Measurements from ENCODE around the gene ITGA6.

The ITGA6 gene

GRCh38 chr2:172433144-172433543 lies 5.8 kb downstream of the ITGA6 start:
- peaks cover 88% of the 10 kb centered on the region for H3K4me1 ChIP-seq (ENCODE audit: insufficient read depth, low read length)
- no peak overlapping the region for H3K4me3 ChIP-seq (ENCODE audit: low read length)
- H3K9ac ChIP-seq (ENCODE audit: low read depth, low read length) = no peak overlapping the region
- no peaks in the 10 kb centered on the region for H3K9me3 ChIP-seq (ENCODE audit: insufficient read depth, low read depth, low read length)
- H3K27me3 ChIP-seq (ENCODE audit: insufficient read depth, low read length) = no peaks in the 10 kb centered on the region
- H3K27ac ChIP-seq (ENCODE audit: low read depth, low read length) = no peak overlapping the region
- H3K36me3 ChIP-seq (ENCODE audit: insufficient read depth, low read length) = no peaks in the 10 kb centered on the region; the same call in 1 of the 2 replicates
- WGBS = 89% methylated on average over 3 of the region's 3 CpGs

DNA sequence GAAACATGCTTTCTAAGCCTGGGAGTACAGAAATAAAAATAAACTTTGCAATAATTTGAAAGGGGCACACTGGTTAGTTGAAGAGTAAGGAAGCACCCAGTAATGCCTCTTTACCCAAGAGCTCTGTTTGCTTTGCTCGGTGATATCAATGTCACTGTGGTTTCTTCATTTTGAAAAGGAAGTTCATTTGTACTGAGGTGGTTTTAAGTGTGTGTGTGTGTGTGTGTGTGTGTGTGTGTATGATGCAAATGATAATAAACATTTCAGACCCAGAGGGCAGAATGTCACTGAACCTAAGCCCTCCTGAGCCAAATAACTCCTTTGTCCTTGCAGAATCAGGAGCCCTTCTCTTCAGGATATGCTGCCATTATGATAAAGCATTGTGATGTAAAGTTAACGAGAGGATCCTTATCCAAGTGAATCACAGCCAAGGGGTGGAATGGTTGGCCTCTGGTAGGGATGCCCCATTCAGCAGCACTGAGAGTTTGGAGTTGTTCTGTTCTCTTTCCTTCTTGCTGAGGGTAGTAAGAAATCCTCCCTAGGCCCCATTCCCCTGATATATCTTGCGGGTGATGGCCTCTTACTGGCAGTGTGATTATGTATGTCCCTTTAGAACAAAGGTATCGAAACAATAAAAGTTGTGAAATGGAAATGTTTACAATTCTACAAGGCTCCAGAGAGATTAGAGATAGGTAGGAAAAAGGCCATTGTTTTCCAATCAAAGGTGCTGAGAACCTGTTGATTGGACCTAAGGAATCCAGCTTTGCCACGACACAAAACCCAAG lies 7.6 kb downstream of the ITGA6 start:
- H3K27me3 ChIP-seq (ENCODE audit: insufficient read depth, low read length) = no peaks in the 10 kb centered on the region
- no peak overlapping the region for H3K9ac ChIP-seq (ENCODE audit: low read depth, low read length)
- no peaks in the 10 kb centered on the region for H3K9me3 ChIP-seq (ENCODE audit: insufficient read depth, low read depth, low read length)
- WGBS = 63% methylated on average over 5 of the region's 5 CpGs
- H3K27ac ChIP-seq (ENCODE audit: low read depth, low read length) = peak overlapping the region; percentile 63; the same call in 1 of the 2 replicates
- peaks cover 93% of the 10 kb centered on the region for H3K4me1 ChIP-seq (ENCODE audit: insufficient read depth, low read length)
- no peaks in the 10 kb centered on the region; the same call in 1 of the 2 replicates for H3K36me3 ChIP-seq (ENCODE audit: insufficient read depth, low read length)
- H3K4me3 ChIP-seq (ENCODE audit: low read length) = no peak overlapping the region

- no peaks in the 10 kb centered on the region for H3K27me3 ChIP-seq (ENCODE audit: insufficient read depth, low read length)
- no peak overlapping the region for H3K9ac ChIP-seq (ENCODE audit: low read depth, low read length)
- peak overlapping the region; percentile 63; the same call in 1 of the 2 replicates for H3K27ac ChIP-seq (ENCODE audit: low read depth, low read length)
- H3K36me3 ChIP-seq (ENCODE audit: insufficient read depth, low read length) = no peaks in the 10 kb centered on the region; the same call in 1 of the 2 replicates
- H3K4me1 ChIP-seq (ENCODE audit: insufficient read depth, low read length) = peaks cover 94% of the 10 kb centered on the region
- WGBS = 96% methylated on average over 4 of the region's 4 CpGs
- H3K9me3 ChIP-seq (ENCODE audit: insufficient read depth, low read depth, low read length) = no peaks in the 10 kb centered on the region
- no peak overlapping the region for H3K4me3 ChIP-seq (ENCODE audit: low read length)
Observed at GRCh38 chr2:172435606-172435911, 8.2 kb downstream of the ITGA6 start.

GRCh38 chr2:172436889-172437288 lies 9.5 kb downstream of the ITGA6 start:
- H3K4me1 ChIP-seq (ENCODE audit: insufficient read depth, low read length) = peaks cover 95% of the 10 kb centered on the region
- H3K27ac ChIP-seq (ENCODE audit: low read depth, low read length) = no peak overlapping the region
- H3K27me3 ChIP-seq (ENCODE audit: insufficient read depth, low read length) = no peaks in the 10 kb centered on the region
- H3K4me3 ChIP-seq (ENCODE audit: low read length) = no peak overlapping the region
- no peak overlapping the region for H3K9ac ChIP-seq (ENCODE audit: low read depth, low read length)
- no peaks in the 10 kb centered on the region for H3K9me3 ChIP-seq (ENCODE audit: insufficient read depth, low read depth, low read length)
- H3K36me3 ChIP-seq (ENCODE audit: insufficient read depth, low read length) = no peaks in the 10 kb centered on the region; the same call in 1 of the 2 replicates
- 91% methylated on average over 1 of the region's 1 CpG for WGBS

DNA sequence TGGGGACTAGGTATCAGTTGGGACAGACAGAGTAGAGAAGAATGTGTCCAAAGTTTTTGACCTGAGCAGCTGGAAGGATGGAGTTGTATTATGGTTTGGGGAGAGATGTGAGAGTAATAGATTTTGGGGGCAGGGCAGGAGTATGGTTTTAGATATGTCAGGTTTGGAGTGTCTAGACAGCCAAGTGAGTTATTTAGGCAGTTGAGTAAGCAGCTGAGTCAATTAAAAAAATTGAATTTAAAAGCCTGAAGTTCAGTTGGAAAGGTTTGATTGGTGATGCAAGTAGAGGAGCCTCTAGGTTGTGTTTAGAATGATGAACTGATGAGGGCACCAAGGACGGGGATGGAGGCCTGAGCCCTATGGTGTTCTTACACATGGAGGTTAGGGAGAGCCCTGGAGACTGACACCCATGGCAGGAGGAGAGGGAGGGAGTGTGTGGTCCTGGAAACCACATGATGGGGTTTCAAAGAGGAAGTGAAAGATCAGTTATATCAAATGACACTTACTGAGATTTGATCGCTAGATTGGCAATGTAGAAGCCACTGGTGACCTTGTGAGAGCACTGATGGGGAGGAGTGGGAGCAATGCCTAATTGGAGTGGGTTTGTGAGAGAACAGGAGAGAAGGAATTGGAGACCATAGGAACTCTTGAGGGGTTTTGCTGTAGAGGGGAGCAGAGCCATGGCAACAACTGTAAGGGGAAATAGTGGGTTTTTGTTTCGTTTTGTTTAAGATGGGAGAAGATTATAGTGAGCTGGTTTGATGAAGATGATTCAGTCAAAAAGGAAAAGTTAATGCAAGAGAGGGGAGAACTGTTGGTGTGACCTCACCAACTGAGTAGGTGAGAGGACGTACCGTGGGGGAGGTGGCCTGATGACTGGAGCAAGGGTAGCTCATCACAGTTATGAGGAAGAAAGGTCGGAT lies 10.3 kb downstream of the ITGA6 start:
- 81% methylated on average over 6 of the region's 6 CpGs for WGBS
- Histone ChIP-seq H3K9ac (ENCODE audit: low read depth, low read length) (no peak overlapping the region), H3K9me3 (ENCODE audit: insufficient read depth, low read depth, low read length) (no peaks in the 10 kb centered on the region), H3K36me3 (ENCODE audit: insufficient read depth, low read length) (no peaks in the 10 kb centered on the region; the same call in 1 of the 2 replicates), H3K4me1 (ENCODE audit: insufficient read depth, low read length) (peaks cover 95% of the 10 kb centered on the region), H3K27ac (ENCODE audit: low read depth, low read length) (no peak overlapping the region), H3K4me3 (ENCODE audit: low read length) (no peak overlapping the region), H3K27me3 (ENCODE audit: insufficient read depth, low read length) (no peaks in the 10 kb centered on the region)

GRCh38 chr2:172438741-172439508 lies 11.5 kb downstream of the ITGA6 start:
- Histone ChIP-seq H3K4me1 (ENCODE audit: insufficient read depth, low read length) (peaks cover 89% of the 10 kb centered on the region), H3K27me3 (ENCODE audit: insufficient read depth, low read length) (no peaks in the 10 kb centered on the region), H3K27ac (ENCODE audit: low read depth, low read length) (no peak overlapping the region), H3K9me3 (ENCODE audit: insufficient read depth, low read depth, low read length) (no peaks in the 10 kb centered on the region), H3K4me3 (ENCODE audit: low read length) (no peak overlapping the region), H3K9ac (ENCODE audit: low read depth, low read length) (no peak overlapping the region), H3K36me3 (ENCODE audit: insufficient read depth, low read length) (no peaks in the 10 kb centered on the region; the same call in 1 of the 2 replicates)
- 92% methylated on average over 8 of the region's 8 CpGs for WGBS

GRCh38 chr2:172439509-172439860 lies 12.1 kb downstream of the ITGA6 start:
- H3K4me3 ChIP-seq (ENCODE audit: low read length) = no peak overlapping the region
- H3K4me1 ChIP-seq (ENCODE audit: insufficient read depth, low read length) = peaks cover 83% of the 10 kb centered on the region
- no peak overlapping the region for H3K9ac ChIP-seq (ENCODE audit: low read depth, low read length)
- no peak overlapping the region for H3K27ac ChIP-seq (ENCODE audit: low read depth, low read length)
- 98% methylated on average over 2 of the region's 2 CpGs for WGBS
- H3K9me3 ChIP-seq (ENCODE audit: insufficient read depth, low read depth, low read length) = no peaks in the 10 kb centered on the region
- 0 out of 2 replicates have a peak, but pooled peaks cover 2% of the 10 kb centered on the region for H3K36me3 ChIP-seq (ENCODE audit: insufficient read depth, low read length)
- H3K27me3 ChIP-seq (ENCODE audit: insufficient read depth, low read length) = no peaks in the 10 kb centered on the region

DNA sequence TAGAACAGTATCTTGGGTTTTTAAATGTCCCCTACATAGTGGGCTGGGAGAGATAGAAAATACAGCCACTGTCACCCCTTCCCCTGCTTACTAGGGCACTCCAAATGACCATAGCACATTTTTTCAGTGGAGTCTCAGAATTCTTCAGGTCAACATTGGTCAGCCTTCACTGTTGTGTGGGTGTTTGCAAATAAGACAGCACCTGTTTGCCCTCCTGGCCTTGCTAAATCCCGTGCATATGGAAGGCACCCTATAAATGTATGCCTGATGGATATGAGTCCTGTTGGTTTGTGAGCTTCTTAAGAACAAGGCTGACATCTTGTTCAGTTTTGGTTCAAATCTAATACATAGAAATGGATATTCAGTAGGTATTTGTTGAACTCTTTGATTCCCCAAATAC lies 12.5 kb downstream of the ITGA6 start:
- Histone ChIP-seq H3K36me3 (ENCODE audit: insufficient read depth, low read length) (0 out of 2 replicates have a peak, but pooled peaks cover 2% of the 10 kb centered on the region), H3K4me3 (ENCODE audit: low read length) (no peak overlapping the region), H3K27me3 (ENCODE audit: insufficient read depth, low read length) (no peaks in the 10 kb centered on the region), H3K4me1 (ENCODE audit: insufficient read depth, low read length) (peaks cover 79% of the 10 kb centered on the region), H3K9me3 (ENCODE audit: insufficient read depth, low read depth, low read length) (no peaks in the 10 kb centered on the region), H3K27ac (ENCODE audit: low read depth, low read length) (no peak overlapping the region), H3K9ac (ENCODE audit: low read depth, low read length) (no peak overlapping the region)
- 71% methylated on average over 1 of the region's 1 CpG for WGBS

- WGBS = no CpG with 5 or more reads among the region's 1 CpG
- H3K9ac ChIP-seq (ENCODE audit: low read depth, low read length) = no peak overlapping the region
Observed at GRCh38 chr2:172440795-172441194, 13.4 kb downstream of the ITGA6 start.

GRCh38 chr2:172442072-172442895 lies 14.9 kb downstream of the ITGA6 start:
- Histone ChIP-seq H3K27me3 (ENCODE audit: insufficient read depth, low read length) (no peaks in the 10 kb centered on the region), H3K4me3 (ENCODE audit: low read length) (no peak overlapping the region), H3K27ac (ENCODE audit: low read depth, low read length) (peak overlapping the region; percentile 60), H3K9me3 (ENCODE audit: insufficient read depth, low read depth, low read length) (no peaks in the 10 kb centered on the region), H3K9ac (ENCODE audit: low read depth, low read length) (peak overlapping the region; percentile 18; the same call in 1 of the 2 replicates), H3K4me1 (ENCODE audit: insufficient read depth, low read length) (peaks cover 56% of the 10 kb centered on the region), H3K36me3 (ENCODE audit: insufficient read depth, low read length) (0 out of 2 replicates have a peak, but pooled peaks cover 2% of the 10 kb centered on the region)
- 62% methylated on average over 10 of the region's 10 CpGs for WGBS

More at GRCh38 chr2:172440795-172441194, 13.4 kb downstream of the ITGA6 start:
- Histone ChIP-seq H3K27ac (ENCODE audit: low read depth, low read length) (peak overlapping the region; percentile 32; the same call in 1 of the 2 replicates), H3K9me3 (ENCODE audit: insufficient read depth, low read depth, low read length) (no peaks in the 10 kb centered on the region), H3K4me1 (ENCODE audit: insufficient read depth, low read length) (peaks cover 70% of the 10 kb centered on the region), H3K27me3 (ENCODE audit: insufficient read depth, low read length) (no peaks in the 10 kb centered on the region), H3K36me3 (ENCODE audit: insufficient read depth, low read length) (0 out of 2 replicates have a peak, but pooled peaks cover 2% of the 10 kb centered on the region), H3K4me3 (ENCODE audit: low read length) (no peak overlapping the region)

Measured in HUES64 (cell line).